SK-N-SH treated with all-trans-retinoic acid at 6 μM for 48 hours (cell line): ENCODE measurements around the gene ADCY5.

Source experiments
- ATAC-seq: fragments of 200-7000 bp; cut with Tn5 transposase; 3 replicates; pipeline ENCODE4 v1.9.1; 2020; ENCODE audit warnings: mild to moderate bottlenecking, moderate library complexity
- ARNTL ChIP-seq: fragments of 450-650 bp; formaldehyde crosslinking; IDR thresholded peaks from 2 replicates; pipeline ENCODE4 v1.5.0; 2020; ENCODE audit warnings: low read depth, mild to moderate bottlenecking, moderate library complexity, borderline replicate concordance
- BACH2 ChIP-seq: fragments of 250-450 bp; sonication (Bioruptor Pico); IDR thresholded peaks from 2 replicates; pipeline ENCODE4 v1.9.0; 2021; ENCODE audit warnings: mild to moderate bottlenecking, borderline replicate concordance
- CREB5 ChIP-seq: fragments of 250-450 bp; sonication (Bioruptor Pico); IDR thresholded peaks from 2 replicates; pipeline ENCODE4 v1.5.1; 2020; ENCODE audit warnings: low read depth, mild to moderate bottlenecking, moderate library complexity
- CSDC2 ChIP-seq: fragments of 250-450 bp; sonication (Bioruptor Pico); IDR thresholded peaks from 2 replicates; pipeline ENCODE4 v1.5.0; 2020; ENCODE audit warnings: mild to moderate bottlenecking, moderate library complexity
- CSRNP3 ChIP-seq: fragments of 250-450 bp; sonication (Bioruptor Pico); IDR thresholded peaks from 2 replicates; pipeline ENCODE4 v1.5.1; 2021; ENCODE audit warnings: mild to moderate bottlenecking, moderate library complexity
- ESRRG ChIP-seq: fragments of 250-450 bp; sonication (Bioruptor Pico); IDR thresholded peaks from 2 replicates; pipeline ENCODE4 v1.6.1; 2021; ENCODE audit warnings: mild to moderate bottlenecking
- GLIS3 ChIP-seq: fragments of 250-450 bp; sonication (Bioruptor Pico); IDR thresholded peaks from 2 replicates; pipeline ENCODE4 v1.5.0; 2020; ENCODE audit warnings: mild to moderate bottlenecking, moderate library complexity
- OSR1 ChIP-seq: fragments of 250-450 bp; sonication (Bioruptor Pico); IDR thresholded peaks from 2 replicates; pipeline ENCODE4 v1.8.0; 2022; ENCODE audit warnings: moderate library complexity, mild to moderate bottlenecking, inconsistent platforms
- PATZ1 ChIP-seq: fragments of 250-450 bp; sonication (Bioruptor Pico); IDR thresholded peaks from 2 replicates; pipeline ENCODE4 v1.8.0; 2020; ENCODE audit warnings: mild to moderate bottlenecking, moderate library complexity, borderline replicate concordance
- POU6F1 ChIP-seq: fragments of 250-450 bp; sonication (Bioruptor Pico); IDR thresholded peaks from 2 replicates; pipeline ENCODE4 v1.8.0; 2021; ENCODE audit warnings: low read depth, mild to moderate bottlenecking, moderate library complexity, borderline replicate concordance
- RARB ChIP-seq: fragments of 250-450 bp; sonication (Bioruptor Pico); IDR thresholded peaks from 2 replicates; pipeline ENCODE4 v1.8.0; 2021; ENCODE audit warnings: mild to moderate bottlenecking, moderate library complexity
- SNAI2 ChIP-seq: fragments of 250-450 bp; sonication (Bioruptor Pico); IDR thresholded peaks from 2 replicates; pipeline ENCODE4 v1.5.0; 2020; ENCODE audit warnings: mild to moderate bottlenecking, moderate library complexity
- TCF4 ChIP-seq: fragments of 250-450 bp; sonication (Bioruptor Pico); IDR thresholded peaks from 2 replicates; pipeline ENCODE4 v1.8.0; 2021; ENCODE audit warnings: mild to moderate bottlenecking, moderate library complexity, borderline replicate concordance
- TOX ChIP-seq: fragments of 250-450 bp; sonication (Bioruptor Pico); IDR thresholded peaks from 2 replicates; pipeline ENCODE4 v1.8.0; 2021; ENCODE audit warnings: mild to moderate bottlenecking, moderate library complexity, borderline replicate concordance
- TSHZ2 ChIP-seq: fragments of 250-450 bp; sonication (Bioruptor Pico); IDR thresholded peaks from 2 replicates; pipeline ENCODE4 v1.5.0; 2020; ENCODE audit warnings: mild to moderate bottlenecking, moderate library complexity
- ZC3H10 ChIP-seq: fragments of 250-450 bp; sonication (Bioruptor Pico); IDR thresholded peaks from 2 replicates; pipeline ENCODE4 v1.5.1; 2021; ENCODE audit warnings: mild to moderate bottlenecking, moderate library complexity
- ZFP3 ChIP-seq: fragments of 250-450 bp; sonication (Bioruptor Pico); IDR thresholded peaks from 2 replicates; pipeline ENCODE4 v1.5.0; 2020; ENCODE audit warnings: mild to moderate bottlenecking, moderate library complexity
- ZFP30 ChIP-seq: fragments of 450-650 bp; formaldehyde crosslinking; IDR thresholded peaks from 2 replicates; pipeline ENCODE4 v1.5.0; 2022; ENCODE audit warnings: mild to moderate bottlenecking, moderate library complexity
- ZNF565 ChIP-seq: fragments of 450-650 bp; formaldehyde crosslinking; conservative IDR thresholded peaks from 2 replicates; pipeline ENCODE4 v1.5.0; 2020; ENCODE audit warnings: low read depth, mild to moderate bottlenecking, moderate library complexity
- ZNF70 ChIP-seq: fragments of 450-650 bp; formaldehyde crosslinking; IDR thresholded peaks from 2 replicates; pipeline ENCODE4 v1.5.0; 2020; ENCODE audit warnings: mild to moderate bottlenecking, moderate library complexity
- ZNF8 ChIP-seq: fragments of 450-650 bp; formaldehyde crosslinking; IDR thresholded peaks from 2 replicates; pipeline ENCODE4 v1.5.0; 2020; ENCODE audit warnings: mild to moderate bottlenecking, moderate library complexity

The ADCY5 gene

GRCh38 chr3:123449997-123450604 is 1.2 kb upstream of the ADCY5 start (continued):
- TF ChIP-seq POU6F1 (CRISPR knock-in tag) (no peak), GLIS3 (CRISPR knock-in tag) (no peak)

GRCh38 chr3:123449102-123449996 is 459 bp upstream of the ADCY5 start:
- peak; percentile 58 for ATAC-seq
- TF ChIP-seq CSDC2 (no peak), OSR1 (CRISPR knock-in tag) (no peak), POU6F1 (CRISPR knock-in tag) (no peak), ZFP3 (CRISPR knock-in tag) (peak; percentile 87)

- no peak for ATAC-seq
- TF ChIP-seq ZC3H10 (no peak), ZFP30 (CRISPR knock-in tag) (no peak), SNAI2 (CRISPR knock-in tag) (no peak), TSHZ2 (CRISPR knock-in tag) (no peak), ZNF565 (no peak), RARB (CRISPR knock-in tag) (no peak), CREB5 (CRISPR knock-in tag) (no peak), ZNF8 (CRISPR knock-in tag) (no peak), TOX (CRISPR knock-in tag) (no peak), PATZ1 (CRISPR knock-in tag) (no peak), ZNF70 (no peak), OSR1 (CRISPR knock-in tag) (no peak), ZFP3 (CRISPR knock-in tag) (no peak), ARNTL (CRISPR knock-in tag) (no peak), TCF4 (no peak), POU6F1 (CRISPR knock-in tag) (no peak), BACH2 (CRISPR knock-in tag) (no peak), ESRRG (CRISPR knock-in tag) (no peak), CSDC2 (no peak), CSRNP3 (CRISPR knock-in tag) (no peak)
These were observed 957 bp downstream of the ADCY5 start for GRCh38 chr3:123447749-123448517.
